A673 (cell line): ENCODE results near the gene HAGH. TPM values are rescaled to one million over a fixed set of nuclear protein-coding genes. Genes with fewer than 3 reads are reported as not detected.
A peak's percentile ranks its signal among the peaks of the same experiment; 100 is the strongest.

Source experiments
- BruUV-seq: library from RNA; stranded (reverse); fragments of 400-500 nt; replicated peaks from 2 replicates; lab custom pipeline; 2021; lab: Mats Ljungman, UMichigan
- CTCF ChIA-PET: fragments of 300-600 bp; sonication (Branson Sonifier 250); formaldehyde crosslinking; loops from one replicate; lab custom pipeline; 2022; ENCODE audit warnings: antibody characterized with exemption; lab: Charles Lee
- POLR2A ChIA-PET: fragments of 300-600 bp; sonication (Branson Sonifier 250); formaldehyde crosslinking; loops from one replicate; lab custom pipeline; 2022; ENCODE audit warnings: antibody characterized with exemption; ENCODE audit not compliant: low non-redundant PET; lab: Charles Lee
- DNase-seq: peaks from one replicate; pipeline ENCODE4 v3.0.0-alpha.2; 2015; ENCODE audit warnings: low spot score
- H3K27ac ChIP-seq: fragments of 200-600 bp; sonication (generic); 2 replicates; pipeline ENCODE4 v1.5.1; 2016; ENCODE audit warnings: mixed run types, low read depth, mild to moderate bottlenecking, mixed read lengths, antibody characterized with exemption, low read length; ENCODE audit not compliant: poor library complexity, severe bottlenecking
- H3K27me3 ChIP-seq: fragments of 200-600 bp; sonication (generic); replicated peaks from 2 replicates; pipeline ENCODE4 v1.6.1; 2017; ENCODE audit warnings: mixed run types, low read depth, mild to moderate bottlenecking, mixed read lengths, antibody characterized with exemption, low read length; ENCODE audit not compliant: insufficient read depth, poor library complexity
- H3K36me3 ChIP-seq: fragments of 200-600 bp; sonication (generic); 2 replicates; pipeline ENCODE4 v1.6.1; 2016; ENCODE audit warnings: mixed run types, mild to moderate bottlenecking, mixed read lengths, antibody characterized with exemption, low read length; ENCODE audit not compliant: insufficient read depth, poor library complexity, severe bottlenecking
- H3K4me1 ChIP-seq: fragments of 200-600 bp; sonication (generic); 2 replicates; pipeline ENCODE4 v1.6.1; 2017; ENCODE audit warnings: mixed run types, mild to moderate bottlenecking, mixed read lengths, antibody characterized with exemption, low read length; ENCODE audit not compliant: insufficient read depth, poor library complexity, severe bottlenecking
- H3K4me3 ChIP-seq: fragments of 200-600 bp; sonication (generic); 2 replicates; pipeline ENCODE4 v1.5.1; 2016; ENCODE audit warnings: low read depth, mixed run types, mild to moderate bottlenecking, mixed read lengths, low read length; ENCODE audit not compliant: poor library complexity, severe bottlenecking
- H3K9me3 ChIP-seq: fragments of 200-600 bp; sonication (generic); 2 replicates; pipeline ENCODE4 v1.6.1; 2016; ENCODE audit warnings: mixed run types, low read depth, mild to moderate bottlenecking, mixed read lengths, antibody characterized with exemption, low read length; ENCODE audit not compliant: poor library complexity, severe bottlenecking
- CTCF ChIP-seq: fragments of 300-800, 200-600 bp; sonication (generic); conservative IDR thresholded peaks from 2 replicates; pipeline ENCODE4 v1.5.1; 2017; ENCODE audit warnings: low read depth, mild to moderate bottlenecking, antibody characterized with exemption, low read length, moderate library complexity, mixed read lengths
- EZH2 ChIP-seq: fragments of 200-600 bp; sonication (generic); IDR thresholded peaks from 2 replicates; pipeline ENCODE4 v1.6.1; 2017; ENCODE audit warnings: borderline replicate concordance, low read depth, mild to moderate bottlenecking, mixed read lengths, antibody characterized with exemption, low read length; ENCODE audit not compliant: poor library complexity, severe bottlenecking
- intact Hi-C: fragments of 100-400 bp; cut with micrococcal nuclease; formaldehyde crosslinking; loops from one replicate; pipeline ENCODE4 v1.10.0; 2022; ENCODE audit not compliant: unreplicated experiment
- total RNA-seq: library from RNA; stranded (reverse); gene quantifications from 2 replicates; pipeline ENCODE4 v1.2.3, GENCODE V29; 2021

The HAGH gene
- total RNA-seq, 1 experiment from 2014 or later, result 14.4 TPM

GRCh38 chr16:1770328-1771187 is 56.1 kb downstream of the HAGH start:
- no TSS peak for BruUV-seq
- no peaks in the 10 kb centered on the region for H3K9me3 ChIP-seq
- peak overlapping the region; percentile 63 for H3K4me3 ChIP-seq
- H3K4me1 ChIP-seq, result peaks cover 4% of the 10 kb centered on the region
- CTCF ChIA-PET, result no interaction called here
- peaks cover 15% of the 10 kb centered on the region for H3K36me3 ChIP-seq
- DNase-seq, result peak; percentile 47
- no peaks in the 10 kb centered on the region for H3K27me3 ChIP-seq
- TF ChIP-seq EZH2 (no peak), CTCF (no peak)
- H3K27ac ChIP-seq, result peak overlapping the region; percentile 98
- POLR2A ChIA-PET, result interaction anchor here (0.5 to 0.7 kb wide), 2 partner anchors 16 to 477 kb away, joined by 3 to 9 read pairs; no protein-coding TSS in a partner anchor
- intact Hi-C loops, result loop anchor here (10.0 kb wide), 1 partner anchor 54 kb away; the partner anchor contains the start of genes FAHD1 and HAGH

- Histone ChIP-seq H3K9me3 (no peaks in the 10 kb centered on the region), H3K27ac (no peak overlapping the region), H3K36me3 (peaks cover 20% of the 10 kb centered on the region), H3K4me3 (peak overlapping the region; percentile 63), H3K4me1 (peaks cover 4% of the 10 kb centered on the region), H3K27me3 (no peaks in the 10 kb centered on the region)
- no peak for DNase-seq
- intact Hi-C loops, result loop anchor here (10.0 kb wide), 1 partner anchor 55 kb away; the partner anchor contains the start of genes FAHD1 and HAGH
- no peak for TF ChIP-seq EZH2
- no peak for TF ChIP-seq CTCF
- POLR2A ChIA-PET, result interaction anchor here (0.5 to 0.7 kb wide), 2 partner anchors 15 to 476 kb away, joined by 3 to 9 read pairs; no protein-coding TSS in a partner anchor
- CTCF ChIA-PET, result no interaction called here
- no TSS peak for BruUV-seq
Measured at GRCh38 chr16:1769402-1770300, 57.0 kb downstream of the HAGH start.

GRCh38 chr16:1768767-1769401 is 57.7 kb downstream of the HAGH start:
- Histone ChIP-seq H3K9me3 (no peaks in the 10 kb centered on the region), H3K36me3 (peaks cover 20% of the 10 kb centered on the region), H3K4me1 (peaks cover 4% of the 10 kb centered on the region), H3K4me3 (no peak overlapping the region), H3K27me3 (no peaks in the 10 kb centered on the region), H3K27ac (no peak overlapping the region)
- intact Hi-C loops, result no loop called here
- BruUV-seq, result no TSS peak
- ChIA-PET POLR2A (no interaction called here), CTCF (no interaction called here)
- DNase-seq, result no peak
- TF ChIP-seq EZH2 (no peak), CTCF (no peak)
